HL-60 (cell line): Measurements from ENCODE around the gene TENM4.

Experiments used
- GABPA ChIP-seq: IDR thresholded peaks from 2 replicates; pipeline ENCODE4 v1.6.1; 2012; ENCODE audit warnings: low read depth
- POLR2AphosphoS5 ChIP-seq: IDR thresholded peaks from 2 replicates; pipeline ENCODE4 v1.6.1; 2012; ENCODE audit warnings: low read depth
- TF ChIP-seq, protein P1 (sequence below): IDR thresholded peaks from one replicate; pipeline ENCODE4 v1.5.1; 2011; ENCODE audit warnings: low read length, control low read depth, inconsistent platforms; ENCODE audit not compliant: insufficient read depth
- TF ChIP-seq, protein P2 (sequence below): IDR thresholded peaks from 2 replicates; pipeline ENCODE4 v1.6.1; 2012; ENCODE audit warnings: low read depth; ENCODE audit not compliant: insufficient replicate concordance

DNA sequence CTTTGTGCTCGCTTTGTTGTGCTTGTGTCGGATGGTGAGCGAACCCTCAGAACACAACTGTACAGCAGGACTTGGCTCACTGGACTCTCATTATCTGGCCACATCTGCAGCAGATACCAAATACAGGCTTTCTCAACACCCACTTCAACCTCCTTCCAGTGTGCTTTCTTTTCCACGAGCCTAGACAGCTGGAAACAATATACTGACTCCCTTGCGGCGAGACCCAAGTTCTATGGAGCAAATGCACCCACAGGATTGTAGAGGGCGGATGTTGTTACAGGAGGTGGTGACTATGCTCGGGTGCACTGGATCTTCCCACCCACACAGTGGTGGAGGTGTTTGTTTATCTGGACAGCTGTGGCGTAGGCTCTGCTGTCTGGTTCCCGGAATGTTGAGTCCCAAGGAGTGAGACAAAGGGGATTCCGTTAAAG lies 204.3 kb downstream of the TENM4 start:
- TF ChIP-seq, protein P1, sequence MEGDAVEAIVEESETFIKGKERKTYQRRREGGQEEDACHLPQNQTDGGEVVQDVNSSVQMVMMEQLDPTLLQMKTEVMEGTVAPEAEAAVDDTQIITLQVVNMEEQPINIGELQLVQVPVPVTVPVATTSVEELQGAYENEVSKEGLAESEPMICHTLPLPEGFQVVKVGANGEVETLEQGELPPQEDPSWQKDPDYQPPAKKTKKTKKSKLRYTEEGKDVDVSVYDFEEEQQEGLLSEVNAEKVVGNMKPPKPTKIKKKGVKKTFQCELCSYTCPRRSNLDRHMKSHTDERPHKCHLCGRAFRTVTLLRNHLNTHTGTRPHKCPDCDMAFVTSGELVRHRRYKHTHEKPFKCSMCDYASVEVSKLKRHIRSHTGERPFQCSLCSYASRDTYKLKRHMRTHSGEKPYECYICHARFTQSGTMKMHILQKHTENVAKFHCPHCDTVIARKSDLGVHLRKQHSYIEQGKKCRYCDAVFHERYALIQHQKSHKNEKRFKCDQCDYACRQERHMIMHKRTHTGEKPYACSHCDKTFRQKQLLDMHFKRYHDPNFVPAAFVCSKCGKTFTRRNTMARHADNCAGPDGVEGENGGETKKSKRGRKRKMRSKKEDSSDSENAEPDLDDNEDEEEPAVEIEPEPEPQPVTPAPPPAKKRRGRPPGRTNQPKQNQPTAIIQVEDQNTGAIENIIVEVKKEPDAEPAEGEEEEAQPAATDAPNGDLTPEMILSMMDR = no peak
- TF ChIP-seq POLR2AphosphoS5 = no peak
- TF ChIP-seq, protein P2, sequence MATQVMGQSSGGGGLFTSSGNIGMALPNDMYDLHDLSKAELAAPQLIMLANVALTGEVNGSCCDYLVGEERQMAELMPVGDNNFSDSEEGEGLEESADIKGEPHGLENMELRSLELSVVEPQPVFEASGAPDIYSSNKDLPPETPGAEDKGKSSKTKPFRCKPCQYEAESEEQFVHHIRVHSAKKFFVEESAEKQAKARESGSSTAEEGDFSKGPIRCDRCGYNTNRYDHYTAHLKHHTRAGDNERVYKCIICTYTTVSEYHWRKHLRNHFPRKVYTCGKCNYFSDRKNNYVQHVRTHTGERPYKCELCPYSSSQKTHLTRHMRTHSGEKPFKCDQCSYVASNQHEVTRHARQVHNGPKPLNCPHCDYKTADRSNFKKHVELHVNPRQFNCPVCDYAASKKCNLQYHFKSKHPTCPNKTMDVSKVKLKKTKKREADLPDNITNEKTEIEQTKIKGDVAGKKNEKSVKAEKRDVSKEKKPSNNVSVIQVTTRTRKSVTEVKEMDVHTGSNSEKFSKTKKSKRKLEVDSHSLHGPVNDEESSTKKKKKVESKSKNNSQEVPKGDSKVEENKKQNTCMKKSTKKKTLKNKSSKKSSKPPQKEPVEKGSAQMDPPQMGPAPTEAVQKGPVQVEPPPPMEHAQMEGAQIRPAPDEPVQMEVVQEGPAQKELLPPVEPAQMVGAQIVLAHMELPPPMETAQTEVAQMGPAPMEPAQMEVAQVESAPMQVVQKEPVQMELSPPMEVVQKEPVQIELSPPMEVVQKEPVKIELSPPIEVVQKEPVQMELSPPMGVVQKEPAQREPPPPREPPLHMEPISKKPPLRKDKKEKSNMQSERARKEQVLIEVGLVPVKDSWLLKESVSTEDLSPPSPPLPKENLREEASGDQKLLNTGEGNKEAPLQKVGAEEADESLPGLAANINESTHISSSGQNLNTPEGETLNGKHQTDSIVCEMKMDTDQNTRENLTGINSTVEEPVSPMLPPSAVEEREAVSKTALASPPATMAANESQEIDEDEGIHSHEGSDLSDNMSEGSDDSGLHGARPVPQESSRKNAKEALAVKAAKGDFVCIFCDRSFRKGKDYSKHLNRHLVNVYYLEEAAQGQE = no peak
- no peak for TF ChIP-seq GABPA
